ENCODE measurements around the gene FABP7.
A peak's percentile ranks its signal among the peaks of the same experiment; 100 is the strongest.

FABP7 gene

DNA sequence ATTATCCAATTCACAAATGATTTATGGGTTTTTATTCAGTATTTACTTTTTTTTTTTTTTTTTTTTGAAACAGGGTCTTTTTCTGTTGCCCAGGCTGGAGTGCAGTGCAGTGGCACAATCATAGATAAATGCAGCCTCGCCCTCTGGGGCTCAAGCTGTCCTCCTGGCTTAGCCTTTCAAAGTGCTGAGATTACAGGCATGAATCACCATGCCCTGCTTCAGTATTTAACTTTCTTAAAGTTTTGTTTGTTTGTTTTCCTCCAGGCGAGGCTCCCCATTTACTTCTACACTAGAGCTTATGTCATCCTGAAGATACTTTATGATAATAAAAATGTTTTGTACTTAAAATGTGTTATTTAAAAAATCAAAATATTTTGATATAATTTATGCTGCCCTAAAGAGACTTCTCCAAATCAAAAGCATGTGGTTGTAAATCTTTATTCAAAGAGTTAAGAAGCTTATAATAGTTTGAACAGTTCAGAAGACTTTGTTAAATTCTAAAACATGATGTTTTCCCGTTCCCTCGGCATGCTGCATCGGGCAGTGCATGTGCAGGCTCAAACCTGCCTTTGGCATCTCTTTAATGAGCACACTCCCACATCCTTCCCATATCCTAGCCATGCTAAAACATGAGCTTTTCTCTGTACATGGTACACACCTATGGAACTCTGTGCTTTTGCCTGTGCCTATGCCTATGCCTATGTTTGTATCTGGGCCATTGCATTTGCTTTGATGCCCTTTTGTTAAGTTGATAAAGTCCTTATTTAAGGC, 20.6 kb downstream of the FABP7 start:
- Histone ChIP-seq H3K4me2 (ENCODE audit: low read length) (no peak overlapping the region), H3K27ac (ENCODE audit: low read depth, low read length) (no peak overlapping the region), H2BK5ac (ENCODE audit: low read length) (no peak overlapping the region), H3K36me3 (ENCODE audit: control insufficient read depth, insufficient read depth, low read length) (no peaks in the 10 kb centered on the region), H3K4me3 (ENCODE audit: low read length) (no peak overlapping the region), H3K4ac (ENCODE audit: low read depth, low read length) (no peak overlapping the region), H3K4me1 (ENCODE audit: control insufficient read depth, low read depth, low read length) (no peaks in the 10 kb centered on the region), H3K23ac (ENCODE audit: low read length) (no peak overlapping the region), H3K18ac (ENCODE audit: low read length) (no peak overlapping the region), H2BK120ac (ENCODE audit: low read depth, low read length) (no peak overlapping the region), H2AK5ac (ENCODE audit: low read length) (peak overlapping the region; percentile 55), H3K9ac (ENCODE audit: low read length) (no peak overlapping the region), H3K79me1 (ENCODE audit: low read length) (no peaks in the 10 kb centered on the region), H3K27me3 (ENCODE audit: insufficient read depth, low read length, poor library complexity) (no peaks in the 10 kb centered on the region), H4K5ac (ENCODE audit: low read length) (no peak overlapping the region), H3K79me2 (ENCODE audit: control insufficient read depth, insufficient read depth, low read length) (no peaks in the 10 kb centered on the region), H4K8ac (ENCODE audit: low read depth, low read length) (no peak overlapping the region), H3K56ac (ENCODE audit: low read length) (no peak overlapping the region), H2BK15ac (replicated peaks; ENCODE audit: low read depth) (no peak overlapping the region)
- no CpG with 5 or more reads among the region's 5 CpGs for WGBS (ENCODE audit: extremely low coverage, insufficient coverage, low lambda C conversion rate)
- no peak for DNase-seq

DNA sequence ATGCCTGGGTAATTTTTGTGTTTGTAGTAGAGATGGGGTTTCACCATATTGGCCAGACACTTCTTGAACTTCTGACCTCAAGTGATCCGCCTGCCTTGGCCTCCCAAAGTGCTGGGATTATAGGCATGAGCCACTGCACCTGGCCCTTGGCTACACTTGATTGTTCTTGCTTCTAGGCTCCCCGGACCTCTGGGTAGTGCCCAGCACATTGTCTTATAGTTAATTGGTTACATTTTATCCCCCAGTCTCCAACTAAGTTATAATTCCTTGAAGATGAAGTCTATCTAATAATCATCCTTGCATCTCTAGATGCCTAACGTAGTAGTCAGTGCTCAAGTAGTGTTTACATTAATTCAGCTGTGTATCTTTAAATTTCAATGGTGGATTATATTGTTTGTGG, 21.4 kb downstream of the FABP7 start:
- H3K4me3 ChIP-seq (ENCODE audit: low read length): no peak overlapping the region
- no peaks in the 10 kb centered on the region for H3K4me1 ChIP-seq (ENCODE audit: control insufficient read depth, low read depth, low read length)
- H3K56ac ChIP-seq (ENCODE audit: low read length): no peak overlapping the region
- no peak overlapping the region for H2BK5ac ChIP-seq (ENCODE audit: low read length)
- H4K5ac ChIP-seq (ENCODE audit: low read length): no peak overlapping the region
- H3K4me2 ChIP-seq (ENCODE audit: low read length): no peak overlapping the region
- no peaks in the 10 kb centered on the region for H3K79me2 ChIP-seq (ENCODE audit: control insufficient read depth, insufficient read depth, low read length)
- no peaks in the 10 kb centered on the region for H3K79me1 ChIP-seq (ENCODE audit: low read length)
- no peaks in the 10 kb centered on the region for H3K36me3 ChIP-seq (ENCODE audit: control insufficient read depth, insufficient read depth, low read length)
- H2AK5ac ChIP-seq (ENCODE audit: low read length): no peak overlapping the region
- no peak overlapping the region for H3K18ac ChIP-seq (ENCODE audit: low read length)
- no peak overlapping the region for H2BK15ac ChIP-seq (replicated peaks; ENCODE audit: low read depth)
- H3K27me3 ChIP-seq (ENCODE audit: insufficient read depth, low read length, poor library complexity): no peaks in the 10 kb centered on the region
- DNase-seq: no peak
- no peak overlapping the region for H3K27ac ChIP-seq (ENCODE audit: low read depth, low read length)
- H3K23ac ChIP-seq (ENCODE audit: low read length): no peak overlapping the region
- H3K4ac ChIP-seq (ENCODE audit: low read depth, low read length): no peak overlapping the region
- no peak overlapping the region for H4K8ac ChIP-seq (ENCODE audit: low read depth, low read length)
- no CpG with 5 or more reads among the region's 3 CpGs for WGBS (ENCODE audit: extremely low coverage, insufficient coverage, low lambda C conversion rate)
- no peak overlapping the region for H3K9ac ChIP-seq (ENCODE audit: low read length)
- H2BK120ac ChIP-seq (ENCODE audit: low read depth, low read length): no peak overlapping the region

DNA sequence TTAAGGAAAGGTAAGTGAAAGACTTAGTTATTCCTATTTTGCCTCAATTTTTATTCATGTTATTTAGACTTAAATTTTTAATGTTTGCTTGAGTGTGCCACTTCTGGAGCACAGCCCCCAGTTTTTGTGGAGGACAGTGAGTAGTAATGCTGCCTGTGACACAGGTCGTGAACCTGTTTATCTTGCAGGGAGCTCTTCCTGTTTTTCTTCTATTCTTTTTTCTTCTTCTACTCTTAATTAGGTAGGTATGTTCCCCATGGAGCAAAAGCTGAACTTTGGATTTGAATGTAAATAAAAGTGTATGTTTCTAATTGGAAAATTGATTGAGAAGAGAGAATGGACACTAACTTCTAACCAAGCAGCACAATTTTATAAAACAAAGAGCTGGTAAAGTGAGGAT, 21.9 kb downstream of the FABP7 start:
- no peak overlapping the region for H2BK5ac ChIP-seq (ENCODE audit: low read length)
- H3K56ac ChIP-seq (ENCODE audit: low read length): no peak overlapping the region
- H3K36me3 ChIP-seq (ENCODE audit: control insufficient read depth, insufficient read depth, low read length): no peaks in the 10 kb centered on the region
- no peak overlapping the region for H3K23ac ChIP-seq (ENCODE audit: low read length)
- no peak overlapping the region for H3K27ac ChIP-seq (ENCODE audit: low read depth, low read length)
- no peak for DNase-seq
- H3K4me3 ChIP-seq (ENCODE audit: low read length): no peak overlapping the region
- H3K18ac ChIP-seq (ENCODE audit: low read length): no peak overlapping the region
- no peaks in the 10 kb centered on the region for H3K79me2 ChIP-seq (ENCODE audit: control insufficient read depth, insufficient read depth, low read length)
- H4K8ac ChIP-seq (ENCODE audit: low read depth, low read length): no peak overlapping the region
- H3K4me2 ChIP-seq (ENCODE audit: low read length): no peak overlapping the region
- WGBS (ENCODE audit: extremely low coverage, insufficient coverage, low lambda C conversion rate): no CpG with 5 or more reads among the region's 1 CpG
- no peak overlapping the region for H2AK5ac ChIP-seq (ENCODE audit: low read length)
- H2BK15ac ChIP-seq (replicated peaks; ENCODE audit: low read depth): no peak overlapping the region
- H3K4me1 ChIP-seq (ENCODE audit: control insufficient read depth, low read depth, low read length): no peaks in the 10 kb centered on the region
- H2BK120ac ChIP-seq (ENCODE audit: low read depth, low read length): no peak overlapping the region
- no peaks in the 10 kb centered on the region for H3K79me1 ChIP-seq (ENCODE audit: low read length)
- no peak overlapping the region for H3K4ac ChIP-seq (ENCODE audit: low read depth, low read length)
- H4K5ac ChIP-seq (ENCODE audit: low read length): no peak overlapping the region
- no peak overlapping the region for H3K9ac ChIP-seq (ENCODE audit: low read length)
- H3K27me3 ChIP-seq (ENCODE audit: insufficient read depth, low read length, poor library complexity): no peaks in the 10 kb centered on the region

DNA sequence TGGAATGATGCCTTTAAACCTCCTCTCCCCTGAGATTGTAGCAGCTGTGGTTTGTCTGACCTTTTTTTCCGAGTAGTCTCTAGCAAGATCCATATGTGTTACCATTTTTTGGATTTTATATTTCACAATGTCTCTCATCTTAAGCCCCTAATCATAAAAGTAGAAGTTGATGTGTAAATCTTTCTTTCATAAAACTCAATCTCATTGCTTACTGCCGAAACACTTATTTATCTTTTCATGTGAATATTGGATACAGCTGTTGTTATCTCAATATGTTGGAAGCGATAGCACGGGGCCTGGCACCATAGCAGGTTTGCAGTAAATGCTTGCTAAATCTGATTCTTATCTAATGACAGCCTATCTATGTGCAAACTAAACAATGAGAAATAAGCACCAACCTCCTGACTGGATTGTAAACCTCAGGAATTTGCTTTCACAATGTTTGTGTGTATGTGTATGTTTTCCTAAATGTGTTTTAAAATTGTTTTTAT, 23.7 kb downstream of the FABP7 start:
- H2AK5ac ChIP-seq (ENCODE audit: low read length): no peak overlapping the region
- no peak overlapping the region for H3K56ac ChIP-seq (ENCODE audit: low read length)
- H3K23ac ChIP-seq (ENCODE audit: low read length): no peak overlapping the region
- no peak overlapping the region for H3K18ac ChIP-seq (ENCODE audit: low read length)
- H3K4me2 ChIP-seq (ENCODE audit: low read length): no peak overlapping the region
- no peak for DNase-seq
- H2BK5ac ChIP-seq (ENCODE audit: low read length): no peak overlapping the region
- H4K5ac ChIP-seq (ENCODE audit: low read length): no peak overlapping the region
- peak overlapping the region; percentile 36 for H2BK15ac ChIP-seq (replicated peaks; ENCODE audit: low read depth)
- H3K79me1 ChIP-seq (ENCODE audit: low read length): no peaks in the 10 kb centered on the region
- H4K8ac ChIP-seq (ENCODE audit: low read depth, low read length): no peak overlapping the region
- no peaks in the 10 kb centered on the region for H3K36me3 ChIP-seq (ENCODE audit: control insufficient read depth, insufficient read depth, low read length)
- H3K27me3 ChIP-seq (ENCODE audit: insufficient read depth, low read length, poor library complexity): no peaks in the 10 kb centered on the region
- H3K27ac ChIP-seq (ENCODE audit: low read depth, low read length): no peak overlapping the region
- no peak overlapping the region for H2BK120ac ChIP-seq (ENCODE audit: low read depth, low read length)
- H3K4me1 ChIP-seq (ENCODE audit: control insufficient read depth, low read depth, low read length): peaks cover 1% of the 10 kb centered on the region
- no CpG with 5 or more reads among the region's 4 CpGs for WGBS (ENCODE audit: extremely low coverage, insufficient coverage, low lambda C conversion rate)
- no peaks in the 10 kb centered on the region for H3K79me2 ChIP-seq (ENCODE audit: control insufficient read depth, insufficient read depth, low read length)
- H3K9ac ChIP-seq (ENCODE audit: low read length): no peak overlapping the region
- H3K4me3 ChIP-seq (ENCODE audit: low read length): no peak overlapping the region
- H3K4ac ChIP-seq (ENCODE audit: low read depth, low read length): no peak overlapping the region

DNA sequence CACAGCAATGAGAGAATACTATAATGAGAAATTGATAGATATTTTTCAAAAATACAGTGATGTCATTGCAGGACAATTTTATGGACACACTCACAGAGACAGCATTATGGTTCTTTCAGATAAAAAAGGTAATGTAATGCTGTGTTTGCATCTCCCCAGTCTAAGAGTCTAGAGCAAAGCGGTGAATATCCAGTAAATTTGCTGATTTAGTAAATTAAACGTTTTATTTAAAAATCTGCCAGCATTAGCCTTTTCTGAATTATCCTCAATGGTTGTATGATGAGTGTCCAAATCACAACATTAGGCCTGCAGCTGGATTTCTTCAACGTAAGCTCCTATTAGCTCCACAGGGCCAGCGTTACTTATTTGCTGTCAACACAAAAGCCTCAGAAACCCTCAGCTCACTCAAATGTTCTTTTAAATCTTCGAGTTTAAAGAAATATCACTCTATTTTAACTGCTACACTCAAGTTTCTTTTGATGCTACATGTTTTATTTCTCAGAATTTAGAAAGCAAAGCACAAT, 25.5 kb downstream of the FABP7 start:
- H3K18ac ChIP-seq (ENCODE audit: low read length): no peak overlapping the region
- H3K79me1 ChIP-seq (ENCODE audit: low read length): no peaks in the 10 kb centered on the region
- no peak overlapping the region for H3K9ac ChIP-seq (ENCODE audit: low read length)

More for the DNA sequence above, 25.5 kb downstream of the FABP7 start:
- H3K27ac ChIP-seq (ENCODE audit: low read depth, low read length): no peak overlapping the region
- peaks cover 2% of the 10 kb centered on the region for H3K4me1 ChIP-seq (ENCODE audit: control insufficient read depth, low read depth, low read length)
- DNase-seq: no peak
- H3K27me3 ChIP-seq (ENCODE audit: insufficient read depth, low read length, poor library complexity): no peaks in the 10 kb centered on the region
- H3K23ac ChIP-seq (ENCODE audit: low read length): no peak overlapping the region
- no peak overlapping the region for H3K4me3 ChIP-seq (ENCODE audit: low read length)
- H3K79me2 ChIP-seq (ENCODE audit: control insufficient read depth, insufficient read depth, low read length): no peaks in the 10 kb centered on the region
- H4K8ac ChIP-seq (ENCODE audit: low read depth, low read length): no peak overlapping the region
- H2BK5ac ChIP-seq (ENCODE audit: low read length): no peak overlapping the region
- H2AK5ac ChIP-seq (ENCODE audit: low read length): no peak overlapping the region
- H3K56ac ChIP-seq (ENCODE audit: low read length): no peak overlapping the region
- H3K4ac ChIP-seq (ENCODE audit: low read depth, low read length): no peak overlapping the region
- H4K5ac ChIP-seq (ENCODE audit: low read length): no peak overlapping the region
- H3K36me3 ChIP-seq (ENCODE audit: control insufficient read depth, insufficient read depth, low read length): no peaks in the 10 kb centered on the region
- no CpG with 5 or more reads among the region's 5 CpGs for WGBS (ENCODE audit: extremely low coverage, insufficient coverage, low lambda C conversion rate)
- no peak overlapping the region for H2BK120ac ChIP-seq (ENCODE audit: low read depth, low read length)
- H2BK15ac ChIP-seq (replicated peaks; ENCODE audit: low read depth): no peak overlapping the region
- H3K4me2 ChIP-seq (ENCODE audit: low read length): no peak overlapping the region

Measured in mesendoderm (in vitro differentiated cells).